NB4 (cell line): ENCODE measurements around the gene ZNF30.

Experiments
- DNase-seq: peaks from one replicate; pipeline ENCODE4 v3.0.0; 2010; ENCODE audit warnings: low read depth
- H3K4me3 ChIP-seq: one replicate; pipeline ENCODE4 v1.5.1; 2011; ENCODE audit warnings: mild to moderate bottlenecking, low read depth, low read length, moderate library complexity
- CTCF ChIP-seq: IDR thresholded peaks from one replicate; pipeline ENCODE4 v1.5.1; 2012; ENCODE audit warnings: low read depth, low read length
- MAX ChIP-seq: IDR thresholded peaks from 2 replicates; pipeline ENCODE4 v1.6.1; 2011; ENCODE audit warnings: low read depth, low read length
- MYC ChIP-seq: IDR thresholded peaks from 2 replicates; pipeline ENCODE4 v1.6.1; 2011; ENCODE audit warnings: low read depth, low read length
- POLR2A ChIP-seq: IDR thresholded peaks from 2 replicates; pipeline ENCODE4 v1.6.1; 2011; ENCODE audit warnings: mild to moderate bottlenecking; ENCODE audit not compliant: insufficient read length; ENCODE audit errors: extremely low read depth

Gene ZNF30

DNA sequence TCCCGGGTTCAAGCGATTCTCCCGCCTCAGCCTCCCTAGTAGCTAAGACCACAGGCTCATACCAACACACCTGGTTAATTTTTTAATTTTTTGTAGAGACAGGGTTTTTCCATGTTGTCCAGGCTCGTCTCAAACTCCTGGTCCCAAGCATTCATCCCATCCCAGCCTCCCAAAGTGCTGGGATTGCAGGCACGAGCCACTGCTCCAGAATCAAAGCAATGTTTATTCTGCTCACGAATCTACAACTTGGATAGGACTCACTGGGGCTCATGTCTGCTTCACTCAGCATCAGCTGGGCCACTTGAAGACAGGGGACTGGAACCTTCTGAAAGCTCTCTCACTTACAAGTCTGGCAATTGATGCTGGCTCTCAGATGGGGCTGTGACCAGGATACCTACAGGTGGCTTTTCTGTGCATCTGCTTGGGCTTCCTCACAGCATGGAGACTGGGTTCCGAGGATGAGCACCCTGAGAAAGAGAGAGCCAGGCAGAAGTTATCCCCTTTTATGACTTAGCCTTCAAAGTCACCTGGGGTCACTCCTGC lies 45.5 kb downstream of the ZNF30 start:
- TF ChIP-seq CTCF, result no peak
- TF ChIP-seq POLR2A, result no peak
- DNase-seq, result no peak
- H3K4me3 ChIP-seq, result no peak overlapping the region

DNA sequence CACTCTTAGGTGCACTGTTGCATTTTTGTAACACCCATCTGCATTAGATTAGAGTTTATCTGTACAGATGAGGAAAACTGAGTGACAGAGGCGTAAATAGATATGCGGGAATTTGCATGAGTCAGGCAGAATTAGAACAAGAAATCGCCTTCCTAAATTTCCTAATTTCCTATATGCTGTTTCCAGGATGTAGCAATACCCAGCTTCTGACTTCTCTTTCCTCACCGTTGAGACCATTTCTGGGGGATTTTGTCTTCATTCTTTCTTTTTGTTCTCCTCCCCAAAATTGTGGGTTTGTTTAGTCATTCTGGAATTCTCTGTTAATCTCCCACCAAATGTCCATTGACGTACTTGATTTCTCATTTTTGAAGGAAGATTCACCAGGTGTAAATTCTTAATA lies 47.9 kb downstream of the ZNF30 start:
- no peak overlapping the region for H3K4me3 ChIP-seq
- TF ChIP-seq MAX, result no peak
- no peak for DNase-seq

DNA sequence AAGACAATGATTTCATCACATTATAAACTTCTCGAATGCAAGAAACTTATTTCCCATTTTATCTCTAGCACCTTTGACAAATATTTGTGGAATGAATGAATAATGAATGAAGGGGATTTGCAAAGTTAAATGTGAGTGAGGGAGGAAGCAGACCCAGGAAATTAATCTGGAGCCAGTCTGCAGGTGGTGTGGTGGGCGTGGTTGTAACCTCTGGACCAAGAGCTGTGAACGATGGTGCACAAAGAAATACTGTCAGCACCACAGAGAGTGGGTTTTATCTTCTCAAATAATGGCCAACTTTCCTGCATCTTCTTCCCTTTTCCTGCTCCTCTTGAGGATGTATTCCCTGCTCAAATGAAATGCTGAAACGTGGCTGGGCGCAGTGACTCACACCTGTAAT lies 48.4 kb downstream of the ZNF30 start:
- DNase-seq, result no peak

GRCh38 chr19:34976611-34977010 lies 49.9 kb downstream of the ZNF30 start:
- no peak overlapping the region for H3K4me3 ChIP-seq
- TF ChIP-seq MAX (no peak), POLR2A (no peak), CTCF (no peak), MYC (no peak)
- DNase-seq, result no peak

More for the DNA sequence above, 48.4 kb downstream of the ZNF30 start:
- no peak for TF ChIP-seq MYC
- no peak for TF ChIP-seq POLR2A
- TF ChIP-seq MAX, result no peak
- no peak for TF ChIP-seq CTCF
- H3K4me3 ChIP-seq, result no peak overlapping the region

DNA sequence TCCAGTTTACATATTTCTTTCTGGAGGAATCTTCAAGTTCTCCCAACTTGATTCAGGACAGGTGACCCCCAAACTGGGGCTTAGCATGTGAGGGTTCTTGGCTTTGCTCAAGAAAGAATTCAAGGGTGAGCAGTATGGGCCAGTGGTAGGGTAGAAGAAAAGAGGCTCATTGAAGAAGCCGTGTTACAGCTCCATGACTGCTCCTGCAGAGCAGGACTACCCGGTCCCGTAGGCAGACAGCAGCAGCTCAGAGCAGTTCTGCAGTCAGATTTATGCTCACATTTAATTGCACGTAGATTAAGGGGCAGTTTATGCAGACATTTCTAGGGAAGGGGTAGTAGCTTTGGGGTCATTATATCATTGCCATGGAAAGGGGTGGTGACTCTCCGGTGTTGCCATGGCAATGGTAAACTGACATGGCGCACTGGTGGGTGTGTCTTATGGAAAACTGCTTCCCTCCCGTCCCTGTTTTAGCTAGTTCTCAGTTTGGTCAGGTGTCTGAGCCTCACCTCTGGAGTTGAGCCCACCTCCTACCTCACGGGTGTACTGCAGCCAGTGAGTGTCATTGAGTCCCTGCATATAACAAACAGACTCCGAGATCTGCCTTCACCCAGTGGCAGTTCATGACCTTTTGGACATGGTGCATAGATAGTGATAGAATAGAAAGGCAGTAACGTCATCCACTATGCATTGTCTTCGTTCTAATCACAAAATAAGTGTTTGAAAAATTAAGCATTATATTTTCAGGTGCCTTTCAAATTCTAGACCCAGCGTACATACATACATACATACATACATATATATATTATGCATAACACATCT lies 53.3 kb downstream of the ZNF30 start:
- no peak for DNase-seq
- TF ChIP-seq CTCF, result no peak
- no peak for TF ChIP-seq MYC
- no peak for TF ChIP-seq MAX
- no peak for TF ChIP-seq POLR2A
- H3K4me3 ChIP-seq, result no peak overlapping the region

GRCh38 chr19:34982275-34982674 lies 55.6 kb downstream of the ZNF30 start:
- H3K4me3 ChIP-seq, result no peak overlapping the region
- DNase-seq, result no peak
- TF ChIP-seq MAX (no peak), POLR2A (no peak), MYC (no peak), CTCF (no peak)
